ENCODE data around the gene RND3.
A peak's percentile ranks its signal among the peaks of the same experiment; 100 is the strongest.

The RND3 gene

DNA sequence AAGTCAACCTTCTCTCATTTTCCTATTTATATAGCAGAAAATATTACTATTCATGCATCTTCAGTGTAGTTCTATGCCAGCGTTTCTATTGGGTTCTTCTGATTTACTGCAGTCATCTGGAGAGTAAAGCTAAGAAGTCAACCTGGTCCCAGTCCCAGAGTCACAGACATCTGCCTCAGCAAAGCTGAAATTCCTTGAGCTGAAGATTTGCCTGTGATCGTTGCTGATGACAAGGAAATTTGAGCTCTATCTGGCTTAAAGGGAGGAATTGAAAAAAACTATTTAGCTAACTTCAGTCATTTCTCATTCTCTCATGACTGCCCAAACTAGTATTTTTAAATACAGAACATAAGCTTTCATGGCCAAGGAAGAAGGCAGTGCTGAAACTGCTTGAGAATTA is 45.7 kb downstream of the RND3 start:
- no peak for ATAC-seq
- H3K27me3 Mint-ChIP-seq: no peaks in the 10 kb centered on the region
- H3K4me3 Mint-ChIP-seq: no peak overlapping the region
- no peak overlapping the region for H3K27ac Mint-ChIP-seq
- H3K9me3 Mint-ChIP-seq: peaks cover 9 to 12% of the 10 kb centered on the region in 2 donors
- H3K4me1 Mint-ChIP-seq: no peaks in the 10 kb centered on the region
- no peak for DNase-seq

DNA sequence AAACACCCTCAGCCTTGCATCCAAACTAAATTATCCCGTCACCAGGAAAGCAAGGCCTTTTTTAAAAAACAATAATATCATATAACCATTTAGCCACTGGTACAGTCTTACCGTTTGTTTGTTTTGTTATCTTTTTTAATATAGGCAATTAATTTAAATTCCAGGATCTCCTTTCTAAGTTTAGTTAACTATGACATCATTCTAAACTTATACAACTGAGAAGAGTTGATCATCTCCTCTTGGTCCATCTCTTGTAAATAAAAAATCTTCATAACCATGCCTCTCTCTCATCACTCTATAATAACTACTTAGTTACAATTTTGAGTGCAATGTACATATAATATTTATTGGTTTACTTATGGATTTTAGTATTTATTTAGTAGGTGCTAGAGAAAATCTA is 46.2 kb downstream of the RND3 start:
- DNase-seq (no peak), ATAC-seq (no peak)
- Mint-ChIP-seq H3K4me1 (no peaks in the 10 kb centered on the region), H3K9me3 (peaks cover 12 to 14% of the 10 kb centered on the region in 2 donors), H3K27ac (no peak overlapping the region), H3K4me3 (no peak overlapping the region), H3K27me3 (no peaks in the 10 kb centered on the region)

DNA sequence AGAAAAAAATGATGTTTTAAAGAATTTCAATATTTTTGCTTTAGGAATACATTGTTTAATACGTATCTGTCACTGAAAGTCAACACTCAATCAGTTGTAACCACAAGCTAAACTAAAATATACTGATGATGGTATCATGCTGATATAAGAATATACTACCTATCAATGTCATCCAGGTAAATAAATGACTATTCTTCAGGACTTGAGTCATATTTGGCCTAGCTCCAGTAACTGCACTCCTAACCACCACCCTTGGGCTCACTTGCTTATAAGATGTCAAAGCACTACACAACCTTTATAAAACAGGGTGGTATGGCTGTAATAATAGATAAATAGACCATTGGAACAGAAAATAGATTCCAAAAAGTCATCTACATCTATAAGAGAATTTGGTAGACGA is 48.8 kb downstream of the RND3 start:
- Mint-ChIP-seq H3K9me3 (peaks cover 7 to 32% of the 10 kb centered on the region in 2 donors), H3K4me3 (no peak overlapping the region), H3K4me1 (no peaks in the 10 kb centered on the region), H3K27me3 (no peaks in the 10 kb centered on the region), H3K27ac (no peak overlapping the region)
- no peak for ATAC-seq
- no peak for DNase-seq

- Mint-ChIP-seq H3K27ac (no peak overlapping the region), H3K4me3 (no peak overlapping the region), H3K4me1 (no peaks in the 10 kb centered on the region), H3K9me3 (peaks cover 7 to 32% of the 10 kb centered on the region in 2 donors), H3K27me3 (no peaks in the 10 kb centered on the region)
- ATAC-seq (no peak), DNase-seq (no peak)
Measured at GRCh38 chr2:150438041-150438440, 49.4 kb downstream of the RND3 start.

DNA sequence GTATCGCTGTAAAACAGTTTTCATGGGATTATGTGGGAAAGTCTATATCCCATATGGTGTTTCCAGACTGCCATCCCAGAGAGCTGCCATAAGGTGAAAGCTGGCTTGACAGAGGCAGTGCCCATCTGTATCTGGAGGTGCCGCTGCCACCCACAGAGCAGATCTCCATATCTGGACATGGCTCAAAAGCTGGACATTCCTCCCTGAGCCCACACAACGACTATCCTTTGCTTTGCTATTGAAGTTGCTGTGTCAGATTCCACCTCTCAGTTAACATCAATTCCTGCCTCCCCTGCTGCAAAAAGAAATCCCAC is 55.2 kb downstream of the RND3 start:
- no peaks in the 10 kb centered on the region for H3K27me3 Mint-ChIP-seq
- ATAC-seq: no peak
- no peak overlapping the region for H3K4me3 Mint-ChIP-seq
- DNase-seq: no peak
- no peaks in the 10 kb centered on the region for H3K4me1 Mint-ChIP-seq
- H3K9me3 Mint-ChIP-seq: peaks cover 3 to 34% of the 10 kb centered on the region in 2 donors
- H3K27ac Mint-ChIP-seq: peak overlapping the region in 1 of 2 donors; percentile 39

DNA sequence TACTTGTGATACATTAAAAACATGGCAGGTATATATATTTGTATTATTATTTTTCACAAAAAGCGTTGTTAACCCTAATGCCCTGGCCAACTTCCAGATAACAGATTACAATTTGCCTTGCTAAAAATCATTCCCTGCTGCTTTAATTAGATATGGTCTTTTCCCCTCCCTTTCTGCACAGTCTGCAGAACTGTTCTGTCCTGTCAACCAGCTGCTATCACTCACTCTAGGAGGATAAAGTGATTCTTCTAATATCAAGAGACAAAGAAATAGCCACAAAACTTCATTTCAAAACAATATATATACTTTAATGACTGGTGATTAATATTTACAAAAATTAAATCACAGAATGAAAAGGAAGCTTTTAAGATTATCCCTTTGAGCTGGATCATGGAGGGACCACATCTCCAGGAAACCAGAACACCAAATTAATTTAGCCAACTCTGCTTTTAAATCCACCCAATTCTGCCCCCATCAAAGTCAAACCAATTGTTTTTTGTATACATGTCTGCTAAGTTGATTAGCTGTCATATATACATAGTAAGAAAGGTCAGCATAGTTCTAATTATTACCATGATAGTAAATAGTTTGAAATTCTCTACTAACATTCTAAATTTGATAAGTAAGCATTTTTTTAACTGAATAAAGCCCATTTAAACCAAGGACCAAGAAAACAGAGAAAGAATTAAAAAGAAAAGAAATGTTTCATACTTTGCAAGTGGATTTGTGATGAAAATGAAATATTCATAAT is 55.7 kb downstream of the RND3 start:
- H3K9me3 Mint-ChIP-seq: peaks cover 0 to 29% of the 10 kb centered on the region in 2 donors
- no peak overlapping the region for H3K4me3 Mint-ChIP-seq
- DNase-seq (no peak), ATAC-seq (no peak)
- no peaks in the 10 kb centered on the region for H3K4me1 Mint-ChIP-seq
- H3K27ac Mint-ChIP-seq: no peak overlapping the region
- H3K27me3 Mint-ChIP-seq: peaks cover 5% of the 10 kb centered on the region

- no peak overlapping the region for H3K27ac Mint-ChIP-seq
- H3K27me3 Mint-ChIP-seq: peaks cover 15% of the 10 kb centered on the region
- no peak overlapping the region for H3K4me3 Mint-ChIP-seq
- ATAC-seq (no peak), DNase-seq (no peak)
- peaks cover 0 to 7% of the 10 kb centered on the region in 2 donors for H3K9me3 Mint-ChIP-seq
- H3K4me1 Mint-ChIP-seq: no peaks in the 10 kb centered on the region
Measured at GRCh38 chr2:150429384-150429961, 58.0 kb downstream of the RND3 start.

- H3K27ac Mint-ChIP-seq: no peak overlapping the region
- H3K27me3 Mint-ChIP-seq: peaks cover 15% of the 10 kb centered on the region
- ATAC-seq (no peak), DNase-seq (no peak)
- peaks cover 0 to 7% of the 10 kb centered on the region in 2 donors for H3K9me3 Mint-ChIP-seq
- H3K4me3 Mint-ChIP-seq: no peak overlapping the region
- no peaks in the 10 kb centered on the region for H3K4me1 Mint-ChIP-seq
Measured at GRCh38 chr2:150428641-150429040, 58.8 kb downstream of the RND3 start.

DNA sequence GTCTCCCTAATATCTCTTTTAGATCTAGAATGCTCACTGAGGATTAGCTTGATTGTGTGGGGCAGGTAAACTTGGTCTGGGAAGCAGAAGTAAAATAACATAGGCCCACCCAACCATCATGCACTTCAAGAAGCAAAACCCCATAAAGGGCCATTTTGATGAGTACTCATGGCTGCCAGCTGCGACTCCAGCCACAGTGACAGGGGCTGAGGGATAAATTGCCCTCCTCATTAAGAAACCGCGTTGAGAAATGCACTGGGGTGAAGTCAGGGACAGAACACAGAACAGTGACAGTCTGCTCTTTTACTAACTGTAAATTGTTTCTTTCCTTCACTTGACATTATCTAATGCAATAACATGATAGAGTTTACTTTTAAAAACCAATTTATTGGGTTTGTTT is 60.2 kb downstream of the RND3 start:
- H3K9me3 Mint-ChIP-seq: peaks cover 0 to 1% of the 10 kb centered on the region in 2 donors
- peaks cover 15% of the 10 kb centered on the region for H3K27me3 Mint-ChIP-seq
- H3K27ac Mint-ChIP-seq: no peak overlapping the region
- DNase-seq (no peak), ATAC-seq (no peak)
- H3K4me3 Mint-ChIP-seq: no peak overlapping the region
- no peaks in the 10 kb centered on the region for H3K4me1 Mint-ChIP-seq

DNA sequence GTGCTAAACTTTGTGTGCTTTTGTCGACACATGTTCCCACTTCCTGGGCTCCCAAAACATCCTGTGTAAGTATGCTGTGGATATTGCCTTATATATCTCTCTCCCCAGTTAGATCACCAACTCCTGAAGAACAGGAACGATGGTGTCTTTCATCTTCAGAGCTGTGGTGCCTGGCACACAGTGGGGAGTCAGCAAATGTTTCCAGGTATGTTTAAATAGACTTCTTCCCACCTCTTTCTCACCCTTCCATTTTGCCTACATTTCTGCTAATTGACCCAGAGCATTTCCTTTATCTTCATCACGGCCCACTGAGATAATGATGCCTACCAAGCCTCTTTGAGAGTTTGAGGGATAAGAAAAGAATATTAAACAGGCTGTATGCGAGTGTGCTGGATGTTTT is 60.7 kb downstream of the RND3 start:
- Mint-ChIP-seq H3K9me3 (no peaks in the 10 kb centered on the region), H3K27me3 (peaks cover 15% of the 10 kb centered on the region), H3K4me3 (no peak overlapping the region), H3K4me1 (no peaks in the 10 kb centered on the region), H3K27ac (no peak overlapping the region)
- no peak for ATAC-seq
- no peak for DNase-seq

GRCh38 chr2:150426315-150426714 is 61.2 kb downstream of the RND3 start:
- H3K4me1 Mint-ChIP-seq: no peaks in the 10 kb centered on the region
- H3K27me3 Mint-ChIP-seq: peaks cover 15% of the 10 kb centered on the region
- H3K9me3 Mint-ChIP-seq: no peaks in the 10 kb centered on the region
- H3K27ac Mint-ChIP-seq: no peak overlapping the region
- DNase-seq (no peak), ATAC-seq (no peak)
- no peak overlapping the region for H3K4me3 Mint-ChIP-seq

GRCh38 chr2:150425121-150425955 is 62.1 kb downstream of the RND3 start:
- H3K4me1 Mint-ChIP-seq: no peaks in the 10 kb centered on the region
- H3K27ac Mint-ChIP-seq: no peak overlapping the region
- H3K4me3 Mint-ChIP-seq: no peak overlapping the region
- DNase-seq (no peak), ATAC-seq (no peak)
- peaks cover 15% of the 10 kb centered on the region for H3K27me3 Mint-ChIP-seq
- H3K9me3 Mint-ChIP-seq: no peaks in the 10 kb centered on the region

DNA sequence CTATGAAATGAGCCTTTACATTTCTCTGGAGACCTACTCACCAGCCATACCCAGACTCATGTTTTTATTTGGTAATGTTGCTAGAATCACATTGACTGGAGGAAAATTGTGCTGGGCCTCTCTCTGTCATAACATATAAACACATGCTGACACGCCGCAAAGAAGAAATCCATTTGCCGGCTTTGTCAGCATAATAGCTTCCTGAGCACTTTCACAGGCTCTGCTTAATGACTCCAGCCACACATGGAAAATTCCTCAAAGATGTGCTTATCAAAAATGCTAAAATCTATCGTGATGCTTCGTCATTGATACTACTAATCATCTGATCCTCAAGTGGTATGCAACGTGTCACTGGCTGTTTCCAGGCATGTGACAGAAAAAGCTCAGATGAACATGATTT is 63.1 kb downstream of the RND3 start:
- Mint-ChIP-seq H3K9me3 (no peaks in the 10 kb centered on the region), H3K27ac (no peak overlapping the region), H3K27me3 (peaks cover 15% of the 10 kb centered on the region), H3K4me3 (no peak overlapping the region), H3K4me1 (no peaks in the 10 kb centered on the region)
- no peak for ATAC-seq
- no peak for DNase-seq

GRCh38 chr2:150421126-150421651 is 66.3 kb downstream of the RND3 start:
- Mint-ChIP-seq H3K4me3 (no peak overlapping the region), H3K27me3 (peaks cover 7% of the 10 kb centered on the region), H3K9me3 (no peaks in the 10 kb centered on the region), H3K4me1 (no peaks in the 10 kb centered on the region), H3K27ac (no peak overlapping the region)
- DNase-seq (no peak), ATAC-seq (no peak)

DNA sequence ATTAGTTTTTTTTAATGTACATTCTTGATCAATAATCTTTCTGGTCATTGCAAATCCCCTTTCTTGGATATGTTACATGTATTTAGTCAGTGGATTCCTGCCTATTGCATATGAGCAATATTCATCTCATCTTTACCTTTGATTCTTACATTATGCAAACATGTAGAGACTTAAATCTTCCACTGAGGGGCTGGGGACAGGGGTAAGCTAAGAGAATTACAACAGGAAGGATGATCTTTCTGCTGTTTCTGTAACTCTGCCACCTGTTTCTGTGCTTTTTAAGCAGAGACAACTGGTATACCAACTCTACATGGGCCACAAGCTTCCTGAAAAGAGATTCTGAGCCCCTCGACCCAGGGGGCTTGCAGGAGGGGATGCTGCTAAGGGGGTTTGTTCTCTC is 68.6 kb downstream of the RND3 start:
- no peaks in the 10 kb centered on the region for H3K27me3 Mint-ChIP-seq
- no peaks in the 10 kb centered on the region for H3K9me3 Mint-ChIP-seq
- no peak overlapping the region for H3K4me3 Mint-ChIP-seq
- ATAC-seq (no peak), DNase-seq (no peak)
- no peaks in the 10 kb centered on the region for H3K4me1 Mint-ChIP-seq
- no peak overlapping the region for H3K27ac Mint-ChIP-seq

Measured in stimulated activated naive CD8-positive, alpha-beta T cell treated with anti-CD3 and anti-CD28 coated beads, Interleukin-15, amount 100 ng/mL, for 72 hours (primary cell).